Calu3 (cell line): ENCODE data around the gene BMPR1B. TPM values are rescaled to one million over a fixed set of nuclear protein-coding genes. Genes with fewer than 3 reads are reported as not detected.

Experiments
- BruUV-seq: library from RNA; stranded (reverse); fragments of 400-500 nt; replicated peaks from 2 replicates; lab custom pipeline; 2021; lab: Mats Ljungman, UMichigan
- CTCF ChIA-PET: fragments of 300-600 bp; sonication (Branson Sonifier 250); formaldehyde crosslinking; loops from one replicate; lab custom pipeline; 2022; ENCODE audit warnings: antibody characterized with exemption; lab: Charles Lee
- DNase-seq: peaks from one replicate; pipeline ENCODE4 v3.0.0; 2022
- H3K27ac Mint-ChIP-seq: one replicate; pipeline ENCODE4 v1.8.0; 2022; ENCODE audit warnings: mixed read lengths; ENCODE audit not compliant: unreplicated experiment
- H3K27me3 Mint-ChIP-seq: one replicate; pipeline ENCODE4 v1.8.0; 2022; ENCODE audit warnings: mixed read lengths; ENCODE audit not compliant: unreplicated experiment
- H3K36me3 Mint-ChIP-seq: one replicate; pipeline ENCODE4 v1.8.0; 2022; ENCODE audit warnings: mild to moderate bottlenecking, moderate library complexity, mixed read lengths; ENCODE audit not compliant: insufficient read depth, unreplicated experiment
- H3K4me1 Mint-ChIP-seq: one replicate; pipeline ENCODE4 v1.8.0; 2022; ENCODE audit warnings: mild to moderate bottlenecking, low read depth, mixed read lengths; ENCODE audit not compliant: unreplicated experiment
- H3K4me3 Mint-ChIP-seq: one replicate; pipeline ENCODE4 v1.8.0; 2022; ENCODE audit warnings: mild to moderate bottlenecking, low read depth, moderate library complexity, mixed read lengths; ENCODE audit not compliant: unreplicated experiment
- H3K9me3 Mint-ChIP-seq: one replicate; pipeline ENCODE4 v1.8.0; 2022; ENCODE audit warnings: low read depth, mixed read lengths; ENCODE audit not compliant: unreplicated experiment
- CTCF ChIP-seq: fragments of 200-600 bp; IDR thresholded peaks from one replicate; pipeline ENCODE4 v1.8.0; 2022; ENCODE audit warnings: antibody characterized with exemption; ENCODE audit not compliant: unreplicated experiment
- intact Hi-C: fragments of 100-400 bp; cut with micrococcal nuclease; formaldehyde crosslinking; loops from one replicate; pipeline ENCODE4 v1.10.0; 2022; ENCODE audit not compliant: unreplicated experiment
- total RNA-seq: library from RNA; stranded (reverse); gene quantifications from 2 replicates; pipeline ENCODE4 v1.2.3, GENCODE V29; 2022

BMPR1B gene
- total RNA-seq, 1 experiment from 2014 or later, result 9.2 TPM

DNA sequence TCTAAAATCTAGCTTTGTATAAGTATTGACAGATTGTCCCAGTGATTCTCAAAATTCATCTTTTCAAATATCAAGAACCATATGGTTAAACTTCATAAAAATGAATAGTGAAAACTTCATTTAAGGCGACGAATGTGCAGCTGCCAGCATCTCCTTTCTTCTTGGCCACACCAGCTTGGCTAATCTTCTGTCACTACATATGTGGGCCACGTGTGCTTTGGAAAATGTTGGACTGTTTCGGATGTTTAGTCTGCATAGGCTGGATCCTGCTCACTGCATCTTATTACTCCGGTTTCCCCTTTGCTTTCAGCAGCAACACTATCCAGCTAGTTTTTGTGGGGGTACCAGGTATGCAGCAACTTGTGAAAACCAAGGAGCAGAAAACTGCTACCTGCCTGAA, 221.9 kb downstream of the BMPR1B start:
- no peak for DNase-seq
- intact Hi-C loops, result no loop called here
- H3K36me3 Mint-ChIP-seq, result no peaks in the 10 kb centered on the region
- H3K4me3 Mint-ChIP-seq, result no peak overlapping the region
- no peak overlapping the region for H3K27ac Mint-ChIP-seq
- no peaks in the 10 kb centered on the region for H3K27me3 Mint-ChIP-seq
- H3K4me1 Mint-ChIP-seq, result no peaks in the 10 kb centered on the region
- CTCF ChIA-PET, result no interaction called here
- no peaks in the 10 kb centered on the region for H3K9me3 Mint-ChIP-seq
- TF ChIP-seq CTCF, result no peak
- no TSS peak for BruUV-seq

GRCh38 chr4:94995684-94996394, 238.1 kb downstream of the BMPR1B start:
- CTCF ChIA-PET, result no interaction called here
- TF ChIP-seq CTCF, result no peak
- Mint-ChIP-seq H3K4me1 (no peaks in the 10 kb centered on the region), H3K9me3 (no peaks in the 10 kb centered on the region), H3K4me3 (no peak overlapping the region), H3K27me3 (no peaks in the 10 kb centered on the region), H3K36me3 (no peaks in the 10 kb centered on the region), H3K27ac (no peak overlapping the region)
- BruUV-seq, result no TSS peak
- intact Hi-C loops, result no loop called here
- DNase-seq, result no peak

GRCh38 chr4:95000076-95000648, 242.4 kb downstream of the BMPR1B start:
- H3K4me1 Mint-ChIP-seq, result no peaks in the 10 kb centered on the region

DNA sequence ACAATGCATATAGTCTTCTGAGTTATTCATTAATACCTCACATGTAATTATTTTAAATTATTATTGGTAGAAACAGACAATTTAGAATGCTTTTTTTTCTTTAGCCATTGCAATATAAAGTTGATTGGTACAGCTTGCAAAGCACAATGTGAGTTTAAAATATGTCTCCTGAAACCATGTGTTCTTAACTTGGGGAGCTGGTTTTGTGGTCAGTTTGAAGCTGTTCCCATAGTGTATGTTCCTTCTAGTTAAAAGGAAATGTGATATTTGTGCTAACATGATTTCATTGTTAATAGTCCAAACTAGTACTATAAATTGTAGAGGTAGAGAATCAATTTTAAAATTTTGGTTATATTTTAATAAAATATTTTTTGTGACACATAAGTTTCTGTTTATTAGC, 247.2 kb downstream of the BMPR1B start:
- CTCF ChIA-PET, result interaction anchor here (0.6 kb wide), 1 partner anchor 78 kb away, joined by 4 read pairs; no protein-coding TSS in a partner anchor
- H3K27me3 Mint-ChIP-seq, result no peaks in the 10 kb centered on the region

More at GRCh38 chr4:95000076-95000648, 242.4 kb downstream of the BMPR1B start:
- no TSS peak for BruUV-seq
- Mint-ChIP-seq H3K27ac (no peak overlapping the region), H3K4me3 (no peak overlapping the region), H3K9me3 (no peaks in the 10 kb centered on the region), H3K27me3 (no peaks in the 10 kb centered on the region), H3K36me3 (no peaks in the 10 kb centered on the region)
- intact Hi-C loops, result no loop called here
- TF ChIP-seq CTCF, result no peak
- DNase-seq, result no peak
- CTCF ChIA-PET, result interaction anchor here (1.1 kb wide), 1 partner anchor 8 kb away, joined by 5 read pairs; no protein-coding TSS in a partner anchor

More for the DNA sequence above, 247.2 kb downstream of the BMPR1B start:
- TF ChIP-seq CTCF, result no peak
- Mint-ChIP-seq H3K36me3 (no peaks in the 10 kb centered on the region), H3K9me3 (peaks cover 2% of the 10 kb centered on the region), H3K4me1 (no peaks in the 10 kb centered on the region), H3K27ac (no peak overlapping the region), H3K4me3 (no peak overlapping the region)
- BruUV-seq, result no TSS peak
- intact Hi-C loops, result no loop called here
- DNase-seq, result no peak
